ENCODE data around the gene PLCD3. TPM values are rescaled to one million over a fixed set of nuclear protein-coding genes. Genes with fewer than 3 reads are reported as not detected.

Gene PLCD3
- polyA plus RNA-seq, 1 of the 3 experiments (the other 2 are of a cell fraction) = 59.7 TPM

DNA sequence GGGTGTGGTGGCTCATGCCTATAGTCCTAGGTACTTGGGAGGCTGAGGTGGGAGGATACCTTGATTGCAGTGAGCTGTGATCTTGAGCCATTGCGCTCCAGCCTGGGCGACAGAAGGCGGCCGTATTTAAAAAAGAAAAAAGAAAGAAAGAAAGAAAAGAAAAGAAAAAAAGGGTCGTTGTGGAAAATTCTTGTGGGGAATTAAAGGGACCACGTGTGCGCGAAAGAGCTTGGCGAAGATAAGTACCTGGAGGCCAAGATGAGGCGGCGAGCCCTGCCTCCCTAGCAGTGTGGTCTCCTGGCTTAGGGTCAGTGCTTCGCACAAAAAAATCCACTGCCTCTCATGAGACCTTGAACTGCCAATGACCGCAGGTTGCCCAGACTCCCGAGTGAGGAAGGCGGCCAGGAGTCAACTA is 71.9 kb downstream of the PLCD3 start:
- ChIA-PET CTCF (interaction anchor here (0.9 to 2.8 kb wide), 6 partner anchors 11 to 140 kb away, joined by 3 to 14 read pairs (median 4); partner anchors contain the start of gene ACBD4), POLR2A (interaction anchor here (1.3 to 1.9 kb wide), 7 partner anchors 9 to 103 kb away, joined by 3 to 14 read pairs (median 6); partner anchors contain the start of genes DCAKD and HEXIM1)
- Histone ChIP-seq H3K79me2 (ENCODE audit: insufficient read depth) (peaks cover 70% of the 10 kb centered on the region), H3F3A (replicated peaks; ENCODE audit: insufficient read depth) (peaks cover 15% of the 10 kb centered on the region), H3K27me3 (ENCODE audit: insufficient read depth) (no peaks in the 10 kb centered on the region), H3K9me2 (no peaks in the 10 kb centered on the region), H3K9ac (peak overlapping the region; percentile 90), H3K27ac (ENCODE audit: low read depth in 2 of 2, low read length in 1 of 2) (peak overlapping the region; percentile 70 to 83), H3K9me3 (no peaks in the 10 kb centered on the region), H3K4me3 (ENCODE audit: low read depth in 2 of 2, low read length in 1 of 2) (peak overlapping the region; percentile 70 to 93), H3K4me2 (peak overlapping the region; percentile 85), H4K20me1 (ENCODE audit: insufficient read depth) (peaks cover 20% of the 10 kb centered on the region), H3K36me3 (replicated peaks in 1 of 2; ENCODE audit: control insufficient read depth in 1 of 2, insufficient read depth in 2 of 2, low read length in 1 of 2) (peaks cover 0 to 10% of the 10 kb centered on the region in 2 experiments), H2AFZ (ENCODE audit: low read depth) (peak overlapping the region; percentile 66; the same call in 1 of the 2 replicates), H3K4me1 (ENCODE audit: control insufficient read depth in 1 of 2, insufficient read depth in 2 of 2, low read depth in 1 of 2, low read length in 1 of 2) (peaks cover 5 to 7% of the 10 kb centered on the region in 2 experiments; a peak in 1 of 4 replicates)
- DNase-seq = no peak
- TF ChIP-seq GATA2 (CRISPR knock-in tag; IDR thresholded peaks at IDR 0.05) (no peak), RXRA (IDR thresholded peaks at IDR 0.05; ENCODE audit: borderline replicate concordance, low read depth) (no peak), TCF12 (IDR thresholded peaks at IDR 0.05) (no peak)
- 20% methylated on average over 11 of the region's 15 CpGs for WGBS (ENCODE audit: low lambda C conversion rate)

Small RNAs within 50 kb of the gene (small RNA-seq; reads per million reads assigned to genes)
- gene MIR6784 = 0 to 1.1 (median 0) reads per million in 7 experiments
- 0 reads per million in 7 experiments for gene RF00019

Other genes with a start within 250 kb of the PLCD3 start
- 79.9 and 82.9 TPM in 2 replicates for gene EFTUD2, start 233.1 kb downstream of the PLCD3 start, polyA plus RNA-seq (2012; rRNA removed)
- gene GFAP, start 217.0 kb downstream of the PLCD3 start, polyA plus RNA-seq (2012; rRNA removed) = 0.48 and 0.71 TPM in 2 replicates
- 12.6 and 14.7 TPM in 2 replicates for gene KIF18B, start 184.7 kb downstream of the PLCD3 start, polyA plus RNA-seq (2012; rRNA removed)
- 5.4 and 11.9 TPM in 2 replicates for gene C1QL1, start 164.2 kb downstream of the PLCD3 start, polyA plus RNA-seq (2012; rRNA removed)
- 47.6 and 48.8 TPM in 2 replicates for gene DCAKD, start 80.9 kb downstream of the PLCD3 start, polyA plus RNA-seq (2012; rRNA removed)
- 30.1 and 31.6 TPM in 2 replicates for gene NMT1, start 71.2 kb downstream of the PLCD3 start, polyA plus RNA-seq (2012; rRNA removed)
- gene ACBD4, start 3.2 kb upstream of the PLCD3 start, polyA plus RNA-seq (2012; rRNA removed) = 15.8 and 18.1 TPM in 2 replicates
- 16.1 and 20.7 TPM in 2 replicates for gene HEXIM1, start 16.0 kb upstream of the PLCD3 start, polyA plus RNA-seq (2012; rRNA removed)
- 8.4 and 9.3 TPM in 2 replicates for gene HEXIM2, start 29.4 kb upstream of the PLCD3 start, polyA plus RNA-seq (2012; rRNA removed)
- gene FMNL1, start 89.4 kb upstream of the PLCD3 start, polyA plus RNA-seq (2012; rRNA removed) = 1.5 and 2.8 TPM in 2 replicates
- gene SPATA32, start 129.6 kb upstream of the PLCD3 start, polyA plus RNA-seq (2012; rRNA removed) = 0.08 TPM in 1 of 2 replicates, not detected in the other
- gene MAP3K14, start 184.5 kb upstream of the PLCD3 start, polyA plus RNA-seq (2012; rRNA removed) = 11.9 and 13.7 TPM in 2 replicates